OCI-LY1 (cell line): ENCODE measurements around the gene ABCC6.

ENCODE experiments used
- EZH2 ChIP-seq: fragments of 200-600 bp; sonication (generic), shearing (Covaris generic); IDR thresholded peaks from 2 replicates; pipeline ENCODE4 v1.8.0; 2017; ENCODE audit warnings: borderline replicate concordance, mixed run types, mild to moderate bottlenecking, antibody characterized with exemption, low read length, moderate library complexity, mixed read lengths
- TF ChIP-seq, protein P1 (sequence below): fragments of 200-600 bp; sonication (generic), shearing (Covaris generic); IDR thresholded peaks from 2 replicates; pipeline ENCODE4 v1.5.1; 2017; ENCODE audit warnings: mild to moderate bottlenecking, antibody characterized with exemption, low read length, moderate library complexity, mixed read lengths

- TF ChIP-seq, protein P1, sequence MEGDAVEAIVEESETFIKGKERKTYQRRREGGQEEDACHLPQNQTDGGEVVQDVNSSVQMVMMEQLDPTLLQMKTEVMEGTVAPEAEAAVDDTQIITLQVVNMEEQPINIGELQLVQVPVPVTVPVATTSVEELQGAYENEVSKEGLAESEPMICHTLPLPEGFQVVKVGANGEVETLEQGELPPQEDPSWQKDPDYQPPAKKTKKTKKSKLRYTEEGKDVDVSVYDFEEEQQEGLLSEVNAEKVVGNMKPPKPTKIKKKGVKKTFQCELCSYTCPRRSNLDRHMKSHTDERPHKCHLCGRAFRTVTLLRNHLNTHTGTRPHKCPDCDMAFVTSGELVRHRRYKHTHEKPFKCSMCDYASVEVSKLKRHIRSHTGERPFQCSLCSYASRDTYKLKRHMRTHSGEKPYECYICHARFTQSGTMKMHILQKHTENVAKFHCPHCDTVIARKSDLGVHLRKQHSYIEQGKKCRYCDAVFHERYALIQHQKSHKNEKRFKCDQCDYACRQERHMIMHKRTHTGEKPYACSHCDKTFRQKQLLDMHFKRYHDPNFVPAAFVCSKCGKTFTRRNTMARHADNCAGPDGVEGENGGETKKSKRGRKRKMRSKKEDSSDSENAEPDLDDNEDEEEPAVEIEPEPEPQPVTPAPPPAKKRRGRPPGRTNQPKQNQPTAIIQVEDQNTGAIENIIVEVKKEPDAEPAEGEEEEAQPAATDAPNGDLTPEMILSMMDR, result no peak
- no peak for TF ChIP-seq EZH2
Measured at GRCh38 chr16:16102738-16103137, 120.6 kb downstream of the ABCC6 start.
